ENCODE measurements around the gene PLAC1. TPM values are rescaled to one million over a fixed set of nuclear protein-coding genes. Genes with fewer than 3 reads are reported as not detected.

PLAC1 gene
- total and polyA plus RNA-seq, 11 donors = 0.62 TPM; not detected in 10

- ATAC-seq = no peak
- Histone ChIP-seq H3K9me3 (no peaks in the 10 kb centered on the region), H3K4me3 (no peak overlapping the region), H3K36me3 (no peaks in the 10 kb centered on the region), H3K27me3 (no peaks in the 10 kb centered on the region), H3K4me1 (peaks cover 0 to 6% (median 0%) of the 10 kb centered on the region in 12 donors), H3K27ac (no peak overlapping the region)
- DNase-seq = no peak
- intact Hi-C loops (cut with DNase I) = no loop called here
- TF ChIP-seq CTCF (IDR thresholded peaks at IDR 0.05) = no peak
- no peak for TF ChIP-seq POLR2A (IDR thresholded peaks at IDR 0.05)
- 75 to 100% (median 87%) methylated on average over 7 of the region's 7 CpGs for WGBS, 4 donors
These were observed 33.2 kb upstream of the PLAC1 start for GRCh38 chrX:134691453-134691852.

GRCh38 chrX:134688839-134689238 lies 30.6 kb upstream of the PLAC1 start:
- 64 to 100% (median 81%) methylated on average over 1 of the region's 1 CpG for WGBS, 4 donors
- intact Hi-C loops (cut with DNase I) = no loop called here

GRCh38 chrX:134688031-134688823 lies 30.0 kb upstream of the PLAC1 start:
- no peak overlapping the region for H3K4me3 ChIP-seq
- no peaks in the 10 kb centered on the region for H3K9me3 ChIP-seq
- H3K27ac ChIP-seq = no peak overlapping the region
- no peaks in the 10 kb centered on the region for H3K36me3 ChIP-seq
- DNase-seq (no peak), ATAC-seq (no peak)
- intact Hi-C loops (cut with DNase I) = no loop called here
- H3K27me3 ChIP-seq = no peaks in the 10 kb centered on the region
- 71 to 95% (median 85%) methylated on average over 5 of the region's 5 CpGs for WGBS, 4 donors
- no peak for TF ChIP-seq POLR2A (IDR thresholded peaks at IDR 0.05)
- H3K4me1 ChIP-seq = peaks cover 0 to 6% (median 0%) of the 10 kb centered on the region in 12 donors

More at GRCh38 chrX:134688839-134689238, 30.6 kb upstream of the PLAC1 start:
- Histone ChIP-seq H3K27ac (no peak overlapping the region), H3K4me3 (no peak overlapping the region), H3K4me1 (peaks cover 0 to 6% (median 0%) of the 10 kb centered on the region in 12 donors), H3K9me3 (no peaks in the 10 kb centered on the region), H3K36me3 (no peaks in the 10 kb centered on the region), H3K27me3 (no peaks in the 10 kb centered on the region)
- DNase-seq (no peak), ATAC-seq (no peak)
- TF ChIP-seq POLR2A (IDR thresholded peaks at IDR 0.05) (no peak), CTCF (IDR thresholded peaks at IDR 0.05) (no peak)

GRCh38 chrX:134685668-134686067 lies 27.4 kb upstream of the PLAC1 start:
- WGBS, 4 donors = 77 to 92% (median 84%) methylated on average over 5 of the region's 5 CpGs
- Histone ChIP-seq H3K9me3 (no peaks in the 10 kb centered on the region), H3K36me3 (no peaks in the 10 kb centered on the region), H3K4me1 (no peaks in the 10 kb centered on the region), H3K4me3 (no peak overlapping the region), H3K27ac (no peak overlapping the region), H3K27me3 (no peaks in the 10 kb centered on the region)
- TF ChIP-seq POLR2A (IDR thresholded peaks at IDR 0.05) (no peak), CTCF (IDR thresholded peaks at IDR 0.05) (no peak)
- intact Hi-C loops (cut with DNase I) = no loop called here
- ATAC-seq (no peak), DNase-seq (no peak)
